ENCODE results near the gene PHF20. TPM values are rescaled to one million over a fixed set of nuclear protein-coding genes. Genes with fewer than 3 reads are reported as not detected.
"Not testable (repeated sequence)": the region's sequence is repeated elsewhere in the genome, so short reads cannot be mapped to it uniquely, and the experiment has no call there.

The PHF20 gene
- total RNA-seq, 6 experiments from 2014 or later, result 31.5 to 40.9 (median 36.2) TPM

GRCh38 chr20:35947907-35948306, 176.1 kb downstream of the PHF20 start:
- Mint-ChIP-seq H3K27me3 (ENCODE audit: insufficient read depth) (no peaks in the 10 kb centered on the region; the same call in 1 of the 2 replicates), H3K27ac (peak overlapping the region; percentile 75), H3K36me3 (ENCODE audit: low read depth) (peaks cover 9% of the 10 kb centered on the region; the same call in 1 of the 2 replicates), H3K4me1 (ENCODE audit: low read depth) (peaks cover 22% of the 10 kb centered on the region), H3K9me3 (no peaks in the 10 kb centered on the region), H3K4me3 (no peak overlapping the region)
- DNase-seq, result peak; percentile 25
- TF ChIP-seq CTCF (IDR thresholded peaks at IDR 0.05), result no peak

GRCh38 chr20:35950093-35950492, 178.3 kb downstream of the PHF20 start:
- Mint-ChIP-seq H3K9me3 (no peaks in the 10 kb centered on the region), H3K4me1 (ENCODE audit: low read depth) (peaks cover 28% of the 10 kb centered on the region), H3K27ac (no peak overlapping the region), H3K4me3 (no peak overlapping the region), H3K36me3 (ENCODE audit: low read depth) (peaks cover 11% of the 10 kb centered on the region; the same call in 1 of the 2 replicates), H3K27me3 (ENCODE audit: insufficient read depth) (peaks cover 5% of the 10 kb centered on the region)
- TF ChIP-seq CTCF (IDR thresholded peaks at IDR 0.05), result no peak
- DNase-seq, result no peak

- not testable (repeated sequence) for H3K27ac Mint-ChIP-seq; H3K9me3 Mint-ChIP-seq; DNase-seq; H3K27me3 Mint-ChIP-seq (ENCODE audit: insufficient read depth)
- H3K4me3 Mint-ChIP-seq, result peak overlapping the region; percentile 100
- H3K36me3 Mint-ChIP-seq (ENCODE audit: low read depth), result peaks cover 11% of the 10 kb centered on the region; the same call in 1 of the 2 replicates
- peaks cover 32% of the 10 kb centered on the region for H3K4me1 Mint-ChIP-seq (ENCODE audit: low read depth)
Observed at GRCh38 chr20:35952080-35952479, 180.3 kb downstream of the PHF20 start.

- TF ChIP-seq CTCF (IDR thresholded peaks at IDR 0.05), result no peak
- Mint-ChIP-seq H3K27ac (peak overlapping the region; percentile 98), H3K36me3 (ENCODE audit: low read depth) (peaks cover 9% of the 10 kb centered on the region; the same call in 1 of the 2 replicates), H3K4me3 (peak overlapping the region; percentile 100), H3K4me1 (ENCODE audit: low read depth) (peaks cover 26% of the 10 kb centered on the region), H3K9me3 (no peaks in the 10 kb centered on the region), H3K27me3 (ENCODE audit: insufficient read depth) (peaks cover 5% of the 10 kb centered on the region)
- DNase-seq, result no peak
Observed at GRCh38 chr20:35952480-35953386, 180.9 kb downstream of the PHF20 start.

GRCh38 chr20:35953387-35954199, 181.8 kb downstream of the PHF20 start:
- DNase-seq, result peak; percentile 35
- peaks cover 7% of the 10 kb centered on the region; the same call in 1 of the 2 replicates for H3K36me3 Mint-ChIP-seq (ENCODE audit: low read depth)
- no peak for TF ChIP-seq CTCF (IDR thresholded peaks at IDR 0.05)
- H3K4me3 Mint-ChIP-seq, result peak overlapping the region; percentile 100
- H3K4me1 Mint-ChIP-seq (ENCODE audit: low read depth), result peaks cover 18% of the 10 kb centered on the region
- H3K27me3 Mint-ChIP-seq (ENCODE audit: insufficient read depth), result peaks cover 5% of the 10 kb centered on the region
- H3K9me3 Mint-ChIP-seq, result no peaks in the 10 kb centered on the region
- peak overlapping the region; percentile 98 for H3K27ac Mint-ChIP-seq
